NCI-H2227 treated with DMSO at 0.1 percent for 48 hours (cell line): ENCODE results near the gene GATA3.
"Not testable (repeated sequence)": the region's sequence is repeated elsewhere in the genome, so short reads cannot be mapped to it uniquely, and the experiment has no call there.

Experiments used
- DNase-seq: peaks from one replicate; lab custom pipeline; 2025; lab: John Stamatoyannopoulos, UW

GATA3 gene

DNA sequence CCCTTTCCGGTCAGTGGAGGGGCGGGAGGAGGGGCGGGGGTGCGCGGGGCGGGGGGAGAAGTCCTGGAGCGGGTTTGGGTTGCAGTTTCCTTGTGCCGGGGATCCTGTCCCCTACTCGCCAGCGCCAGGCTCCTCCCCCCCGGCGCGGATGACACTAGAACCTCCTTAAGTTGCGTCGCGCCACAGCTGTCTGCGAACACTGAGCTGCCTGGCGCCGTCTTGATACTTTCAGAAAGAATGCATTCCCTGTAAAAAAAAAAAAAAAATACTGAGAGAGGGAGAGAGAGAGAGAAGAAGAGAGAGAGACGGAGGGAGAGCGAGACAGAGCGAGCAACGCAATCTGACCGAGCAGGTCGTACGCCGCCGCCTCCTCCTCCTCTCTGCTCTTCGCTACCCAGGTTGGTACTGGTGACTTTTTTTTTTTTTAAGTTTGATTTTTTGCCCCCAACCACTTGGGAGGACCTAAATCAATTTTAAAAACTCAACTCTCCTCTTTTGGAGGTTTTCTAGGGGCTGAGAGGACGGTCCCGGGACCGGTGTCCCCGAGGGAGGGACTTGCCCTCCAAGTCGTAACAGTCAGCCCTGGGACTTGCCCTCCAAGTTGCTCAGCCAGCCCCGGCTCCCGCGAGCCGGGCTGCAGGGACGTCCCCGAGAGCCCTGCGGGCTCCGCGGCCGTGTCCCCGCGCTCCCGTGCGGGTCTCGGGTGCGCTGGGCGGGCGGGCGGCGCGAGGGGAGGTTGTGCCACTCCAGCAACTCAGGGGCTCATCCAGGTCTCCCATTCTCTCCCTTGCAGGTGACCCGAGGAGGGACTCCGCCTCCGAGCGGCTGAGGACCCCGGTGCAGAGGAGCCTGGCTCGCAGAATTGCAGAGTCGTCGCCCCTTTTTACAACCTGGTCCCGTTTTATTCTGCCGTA lies at the start of gene GATA3:
Gene GATA3, plus strand, starts transcription at position 195 of the 914 bp plus-strand sequence. CDS start 968 bp downstream, outside the sequence.
- DNase-seq = no peak

GRCh38 chr10:8006274-8006999 lies 48.1 kb upstream of the GATA3 start:
- no peak for DNase-seq

GRCh38 chr10:8009031-8009430 lies 45.5 kb upstream of the GATA3 start:
- no peak for DNase-seq

GRCh38 chr10:8013006-8013405 lies 41.5 kb upstream of the GATA3 start:
- no peak for DNase-seq

- DNase-seq = no peak
These were observed 40.9 kb upstream of the GATA3 start for GRCh38 chr10:8013619-8014018.

GRCh38 chr10:8014649-8015048 lies 39.8 kb upstream of the GATA3 start:
- no peak for DNase-seq

DNA sequence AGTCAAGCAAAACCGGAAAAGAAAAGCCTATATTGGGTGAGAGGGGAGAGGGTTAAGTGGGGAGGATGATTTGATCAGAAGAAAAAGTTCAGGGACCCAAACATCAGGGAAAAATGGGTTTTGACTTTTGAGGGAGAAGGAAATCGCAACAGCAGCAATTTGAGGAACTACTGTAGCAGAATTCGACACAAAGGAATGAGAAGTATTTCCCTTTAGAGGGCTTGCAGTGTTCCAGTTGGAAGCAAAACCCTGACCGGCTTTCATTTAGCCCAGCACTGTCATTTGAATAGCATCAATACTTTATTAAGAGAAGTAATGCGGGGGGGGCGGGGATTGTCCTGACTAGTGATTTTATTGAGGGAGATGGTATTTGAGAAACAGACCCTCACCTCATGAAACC lies 37.2 kb upstream of the GATA3 start:
- DNase-seq = no peak

GRCh38 chr10:8023321-8023720 lies 31.2 kb upstream of the GATA3 start:
- no peak for DNase-seq

DNA sequence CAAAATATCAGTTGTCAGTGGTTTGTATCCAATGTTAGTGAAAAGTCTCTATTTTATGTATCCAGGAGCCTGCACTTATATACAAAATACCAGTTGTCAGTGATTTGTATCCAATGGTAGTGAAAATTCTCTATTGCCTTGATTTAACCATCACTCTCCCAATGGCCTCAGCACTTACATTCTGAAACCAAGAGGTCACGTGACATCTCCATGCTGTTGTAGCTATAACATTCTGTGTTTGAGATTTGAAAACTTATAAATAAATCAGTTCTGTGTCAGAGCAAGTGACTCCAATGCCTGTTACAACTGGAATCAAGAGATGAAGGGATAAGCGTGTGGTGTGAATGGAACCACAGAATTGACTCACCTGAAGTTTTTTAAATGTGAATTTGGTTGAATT lies 30.6 kb upstream of the GATA3 start:
- no peak for DNase-seq

DNA sequence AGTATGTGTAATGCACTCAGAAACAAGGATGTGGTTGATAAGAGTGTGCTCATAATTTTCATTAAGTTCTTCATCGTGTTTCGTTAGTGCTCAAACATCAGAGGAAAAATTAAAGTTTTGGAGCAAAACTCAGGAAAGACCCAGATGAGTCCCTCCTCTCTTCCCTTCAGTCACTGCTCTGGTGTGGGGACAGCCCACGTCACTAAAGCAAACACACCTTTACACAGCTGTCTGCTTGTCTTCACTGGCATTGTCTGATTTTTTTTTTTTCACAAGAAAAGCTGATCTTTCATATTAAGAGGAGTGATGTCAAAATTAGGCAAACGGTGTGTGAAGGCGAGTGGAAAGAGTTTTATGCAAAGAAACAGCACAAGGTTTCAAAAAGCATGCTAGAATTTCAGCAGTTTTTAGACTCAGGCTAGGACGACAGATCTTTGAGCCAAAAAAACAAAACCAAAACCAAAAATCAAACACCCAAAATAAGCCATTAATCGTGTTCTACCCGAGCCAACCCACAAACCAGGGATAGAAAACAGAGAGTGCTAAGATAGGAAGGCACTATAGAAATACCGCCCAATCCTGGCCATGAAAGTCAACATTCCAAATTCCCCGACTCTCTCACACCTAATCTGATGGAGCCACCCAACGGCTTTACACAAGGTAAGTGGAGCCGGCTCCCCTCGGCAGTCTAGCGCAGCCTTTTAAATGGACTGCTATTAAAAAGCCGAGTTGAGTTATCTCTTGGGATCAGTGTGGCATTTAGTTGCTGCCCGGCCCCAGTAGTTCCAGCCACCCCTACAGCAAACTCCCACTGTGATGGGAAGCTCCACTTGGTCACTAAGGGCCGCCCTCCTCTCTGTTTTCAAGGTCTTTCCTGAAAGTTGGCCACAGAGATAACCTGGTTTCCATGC lies 27.9 kb upstream of the GATA3 start:
- DNase-seq = no peak

- not testable (repeated sequence) for DNase-seq
These were observed 23.3 kb upstream of the GATA3 start for GRCh38 chr10:8031211-8031610.

DNA sequence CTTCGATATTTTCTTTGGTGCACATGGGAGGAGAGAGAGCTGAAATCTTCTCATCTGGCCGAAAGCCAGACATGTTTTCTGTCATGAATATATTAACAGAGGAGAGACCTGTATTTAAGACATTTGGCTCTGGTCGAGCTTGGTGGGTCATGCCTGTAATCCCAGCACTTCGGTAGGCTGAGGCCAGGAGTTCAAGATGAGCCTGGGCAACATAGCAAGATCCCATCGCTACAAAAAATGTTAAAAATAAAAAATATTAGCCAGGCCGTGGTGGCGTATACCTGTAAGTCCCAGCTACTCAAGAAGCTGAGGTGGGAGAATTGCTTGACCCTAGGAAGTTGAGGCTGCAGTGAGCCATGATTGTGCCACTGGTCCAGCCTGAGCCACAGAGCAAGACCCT lies 21.9 kb upstream of the GATA3 start:
- DNase-seq = no peak

- DNase-seq = no peak
These were observed 20.5 kb upstream of the GATA3 start for GRCh38 chr10:8033812-8034465.

- no peak for DNase-seq
These were observed 20.0 kb upstream of the GATA3 start for GRCh38 chr10:8034466-8035005.

- DNase-seq = peak; percentile 1
These were observed 19.4 kb upstream of the GATA3 start for GRCh38 chr10:8035006-8035640.

- DNase-seq = no peak
These were observed 18.6 kb upstream of the GATA3 start for GRCh38 chr10:8035641-8036470.

- DNase-seq = no peak
These were observed 17.8 kb upstream of the GATA3 start for GRCh38 chr10:8036506-8037198.

- no peak for DNase-seq
These were observed 17.2 kb upstream of the GATA3 start for GRCh38 chr10:8037199-8037801.
